RPMI7951 (cell line): Measurements from ENCODE around the gene NAP1L1. TPM values are rescaled to one million over a fixed set of nuclear protein-coding genes. Genes with fewer than 3 reads are reported as not detected.

ENCODE experiments used
- DNase-seq: peaks from one replicate; pipeline ENCODE4 v3.0.0-alpha.2; 2012; ENCODE audit warnings: low read depth
- total RNA-seq: library from RNA; depleted of rRNA; stranded (reverse); fragments of >200 nt; shearing (Covaris generic); gene quantifications from 2 replicates; pipeline ENCODE4 v1.2.3, GENCODE V29; 2014

The NAP1L1 gene
- total RNA-seq, 1 experiment from 2014 or later = 221 TPM

- no peak for DNase-seq
Measured at GRCh38 chr12:76040461-76040860, 44.0 kb downstream of the NAP1L1 start.

- no peak for DNase-seq
Measured at GRCh38 chr12:76038176-76038575, 46.3 kb downstream of the NAP1L1 start.

GRCh38 chr12:76037130-76038103 lies 47.1 kb downstream of the NAP1L1 start:
- peak; percentile 82 for DNase-seq

GRCh38 chr12:76035045-76035444 lies 49.4 kb downstream of the NAP1L1 start:
- no peak for DNase-seq

- DNase-seq = peak; percentile 45
Measured at GRCh38 chr12:76033081-76034011, 51.1 kb downstream of the NAP1L1 start.

- DNase-seq = peak; percentile 68
Measured at GRCh38 chr12:76032043-76032981, 52.2 kb downstream of the NAP1L1 start.

- DNase-seq = peak; percentile 97
Measured at GRCh38 chr12:76031414-76032042, 53.0 kb downstream of the NAP1L1 start, which contains the start of gene PHLDA1. Gene PHLDA1 (minus strand): TSS chr12:76031776.

- DNase-seq = no peak
Measured at GRCh38 chr12:76031081-76031413, 53.4 kb downstream of the NAP1L1 start.

- no peak for DNase-seq
Measured at GRCh38 chr12:76030341-76031080, 54.0 kb downstream of the NAP1L1 start.

GRCh38 chr12:76029982-76030340 lies 54.5 kb downstream of the NAP1L1 start:
- peak; percentile 56 for DNase-seq

GRCh38 chr12:76028571-76029277 lies 55.8 kb downstream of the NAP1L1 start:
- DNase-seq = peak; percentile 35

GRCh38 chr12:76026643-76027063 lies 57.8 kb downstream of the NAP1L1 start:
- DNase-seq = peak; percentile 50

- DNase-seq = peak; percentile 71
Measured at GRCh38 chr12:76025601-76026575, 58.6 kb downstream of the NAP1L1 start.

GRCh38 chr12:76024942-76025600 lies 59.4 kb downstream of the NAP1L1 start:
- DNase-seq = peak; percentile 83

- DNase-seq = peak; percentile 34
Measured at GRCh38 chr12:76024102-76024781, 60.2 kb downstream of the NAP1L1 start.

- DNase-seq = no peak
Measured at GRCh38 chr12:76023069-76023690, 61.3 kb downstream of the NAP1L1 start.

GRCh38 chr12:76022506-76022905 lies 62.0 kb downstream of the NAP1L1 start:
- no peak for DNase-seq
